OCI-LY3 (cell line): ENCODE measurements around the gene SMYD3.

Source experiments
- H2AFZ ChIP-seq: fragments of 200-600, 300-600 bp; shearing (Covaris generic); 2 replicates; pipeline ENCODE4 v1.6.0; 2014; ENCODE audit warnings: antibody characterized with exemption, low read depth, low read length
- H3K27ac ChIP-seq: fragments of 200-600, 300-600 bp; sonication (generic); 2 replicates; pipeline ENCODE4 v1.5.1; 2014; ENCODE audit warnings: mild to moderate bottlenecking, low read length, moderate library complexity, mixed read lengths
- H3K27me3 ChIP-seq: fragments of 200-600, 300-600 bp; sonication (generic); 2 replicates; pipeline ENCODE4 v1.6.1; 2014; ENCODE audit warnings: low read depth, low read length, mixed read lengths
- H3K36me3 ChIP-seq: fragments of 200-600, 300-600 bp; sonication (generic); replicated peaks from 2 replicates; pipeline ENCODE3; 2014; ENCODE audit warnings: low read depth, low read length, mixed read lengths
- H3K4me1 ChIP-seq: fragments of 300-600, 200-600 bp; sonication (generic); 2 replicates; pipeline ENCODE4 v1.6.1; 2014; ENCODE audit warnings: low read length, mixed read lengths
- H3K4me2 ChIP-seq: fragments of 200-600, 300-600 bp; sonication (generic); 2 replicates; pipeline ENCODE4 v1.6.1; 2014; ENCODE audit warnings: low read length, mixed read lengths
- H3K4me3 ChIP-seq: fragments of 300-600, 200-600 bp; sonication (generic); 2 replicates; pipeline ENCODE4 v1.5.1; 2014; ENCODE audit warnings: antibody characterized with exemption, mild to moderate bottlenecking, low read length, moderate library complexity
- H3K79me2 ChIP-seq: fragments of 300-600, 200-600 bp; shearing (Covaris generic); 2 replicates; pipeline ENCODE4 v1.6.1; 2014; ENCODE audit warnings: mild to moderate bottlenecking, low read length, mixed read lengths
- H3K9ac ChIP-seq: fragments of 300-600, 200-600 bp; shearing (Covaris generic); 2 replicates; pipeline ENCODE4 v1.6.0; 2014; ENCODE audit warnings: mild to moderate bottlenecking, low read length, moderate library complexity
- H3K9me3 ChIP-seq: fragments of 200-600, 300-600 bp; shearing (Covaris generic); 2 replicates; pipeline ENCODE4 v1.6.1; 2014; ENCODE audit warnings: low read length, mixed read lengths; ENCODE audit not compliant: insufficient read depth
- H4K20me1 ChIP-seq: fragments of 200-600, 300-600 bp; sonication (generic); 2 replicates; pipeline ENCODE4 v1.6.1; 2016; ENCODE audit warnings: low read length, mixed read lengths; ENCODE audit not compliant: insufficient read depth
- CTCF ChIP-seq: fragments of 200-600, 300-600 bp; sonication (generic); IDR thresholded peaks from 2 replicates; pipeline ENCODE4 v1.5.1; 2014; ENCODE audit warnings: antibody characterized with exemption, low read length, low read depth
- EZH2phosphoT487 ChIP-seq: fragments of 200-600 bp; shearing (Covaris generic); IDR thresholded peaks from 2 replicates; pipeline ENCODE4 v1.6.1; 2018; ENCODE audit warnings: antibody characterized with exemption, mixed run types, low read depth

Gene SMYD3

GRCh38 chr1:246301553-246302250 is 205.4 kb downstream of the SMYD3 start:
- Histone ChIP-seq H4K20me1 (no peaks in the 10 kb centered on the region), H2AFZ (no peak overlapping the region), H3K4me1 (no peaks in the 10 kb centered on the region), H3K27ac (no peak overlapping the region), H3K27me3 (no peaks in the 10 kb centered on the region), H3K9me3 (no peaks in the 10 kb centered on the region), H3K4me3 (no peak overlapping the region), H3K4me2 (no peak overlapping the region), H3K79me2 (no peaks in the 10 kb centered on the region), H3K36me3 (no peaks in the 10 kb centered on the region), H3K9ac (no peak overlapping the region)
- no peak for TF ChIP-seq CTCF

- no peaks in the 10 kb centered on the region for H4K20me1 ChIP-seq
- no peak overlapping the region for H2AFZ ChIP-seq
- H3K27ac ChIP-seq, result no peak overlapping the region
- H3K36me3 ChIP-seq, result no peaks in the 10 kb centered on the region
- no peaks in the 10 kb centered on the region for H3K27me3 ChIP-seq
- H3K4me1 ChIP-seq, result no peaks in the 10 kb centered on the region
- no peak overlapping the region for H3K9ac ChIP-seq
- TF ChIP-seq EZH2phosphoT487 (no peak), CTCF (no peak)
- no peaks in the 10 kb centered on the region for H3K79me2 ChIP-seq
- H3K4me2 ChIP-seq, result no peak overlapping the region
- H3K9me3 ChIP-seq, result no peaks in the 10 kb centered on the region
- no peak overlapping the region for H3K4me3 ChIP-seq
These were observed 206.2 kb downstream of the SMYD3 start for GRCh38 chr1:246300626-246301549.

GRCh38 chr1:246297279-246298265 is 209.5 kb downstream of the SMYD3 start:
- Histone ChIP-seq H3K9ac (no peak overlapping the region), H3K79me2 (no peaks in the 10 kb centered on the region), H3K9me3 (no peaks in the 10 kb centered on the region), H3K27me3 (no peaks in the 10 kb centered on the region), H3K4me3 (no peak overlapping the region), H3K36me3 (no peaks in the 10 kb centered on the region), H2AFZ (no peak overlapping the region), H3K4me1 (peaks cover 7% of the 10 kb centered on the region), H3K27ac (no peak overlapping the region), H4K20me1 (no peaks in the 10 kb centered on the region), H3K4me2 (no peak overlapping the region)
- TF ChIP-seq CTCF (no peak), EZH2phosphoT487 (no peak)
